GM18519 (cell line): ENCODE results near the gene HTT.
"Not testable (repeated sequence)": the region's sequence is repeated elsewhere in the genome, so short reads cannot be mapped to it uniquely, and the experiment has no call there.

ENCODE experiments used
- ATAC-seq: cut with Tn5 transposase; IDR thresholded peaks from one replicate; pipeline ENCODE4 v1.9.1; 2021; ENCODE audit warnings: mild to moderate bottlenecking, moderate library complexity; ENCODE audit not compliant: unreplicated experiment, low FRiP score

HTT gene

DNA sequence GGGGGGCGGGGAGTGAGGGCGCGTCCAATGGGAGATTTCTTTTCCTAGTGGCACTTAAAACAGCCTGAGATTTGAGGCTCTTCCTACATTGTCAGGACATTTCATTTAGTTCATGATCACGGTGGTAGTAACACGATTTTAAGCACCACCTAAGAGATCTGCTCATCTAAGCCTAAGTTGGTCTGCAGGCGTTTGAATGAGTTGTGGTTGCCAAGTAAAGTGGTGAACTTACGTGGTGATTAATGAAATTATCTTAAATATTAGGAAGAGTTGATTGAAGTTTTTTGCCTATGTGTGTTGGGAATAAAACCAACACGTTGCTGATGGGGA, 1.1 kb downstream of the HTT start:
- ATAC-seq, result no peak

DNA sequence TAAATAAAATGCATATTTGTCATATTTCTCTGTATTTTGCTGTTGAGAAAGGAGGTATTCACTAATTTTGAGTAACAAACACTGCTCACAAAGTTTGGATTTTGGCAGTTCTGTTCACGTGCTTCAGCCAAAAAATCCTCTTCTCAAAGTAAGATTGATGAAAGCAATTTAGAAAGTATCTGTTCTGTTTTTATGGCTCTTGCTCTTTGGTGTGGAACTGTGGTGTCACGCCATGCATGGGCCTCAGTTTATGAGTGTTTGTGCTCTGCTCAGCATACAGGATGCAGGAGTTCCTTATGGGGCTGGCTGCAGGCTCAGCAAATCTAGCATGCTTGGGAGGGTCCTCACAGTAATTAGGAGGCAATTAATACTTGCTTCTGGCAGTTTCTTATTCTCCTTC, 3.3 kb downstream of the HTT start:
- no peak for ATAC-seq

- ATAC-seq, result no peak
Measured at GRCh38 chr4:3079694-3080123, 5.2 kb downstream of the HTT start.

DNA sequence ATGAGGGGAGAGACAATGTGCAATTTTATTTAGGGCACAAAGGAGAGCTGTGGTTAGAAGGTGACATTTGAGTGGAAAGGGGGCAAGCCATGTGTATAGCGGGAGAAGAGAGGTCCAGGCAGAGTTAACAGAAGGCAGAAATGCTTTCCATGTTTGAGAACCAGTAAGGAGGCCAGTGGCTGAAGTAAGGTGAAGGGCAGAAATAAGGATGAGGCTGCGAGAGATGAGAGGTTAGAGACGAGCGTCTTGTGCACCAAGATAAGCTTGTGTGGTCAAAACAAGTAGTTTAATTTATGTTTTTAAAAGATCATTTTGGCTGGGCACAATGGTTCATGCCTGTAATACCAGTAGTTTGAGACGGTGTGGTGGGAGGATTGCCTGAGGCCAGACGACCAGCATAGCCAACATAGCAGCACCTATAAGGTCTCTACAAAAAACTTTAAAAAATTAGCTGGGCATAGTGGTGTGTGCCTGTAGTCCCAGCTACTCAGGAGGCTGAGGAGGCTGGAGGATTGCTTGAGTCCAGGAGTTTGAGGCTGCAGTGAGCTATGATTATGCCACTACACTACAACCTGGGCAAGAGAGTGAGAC, 8.5 kb downstream of the HTT start:
- no peak for ATAC-seq

GRCh38 chr4:3083732-3084131, 9.3 kb downstream of the HTT start:
- ATAC-seq, result no peak

GRCh38 chr4:3085948-3086670, 11.6 kb downstream of the HTT start:
- no peak for ATAC-seq

GRCh38 chr4:3087115-3087797, 12.8 kb downstream of the HTT start:
- no peak for ATAC-seq

GRCh38 chr4:3091464-3091863, 17.0 kb downstream of the HTT start:
- no peak for ATAC-seq

DNA sequence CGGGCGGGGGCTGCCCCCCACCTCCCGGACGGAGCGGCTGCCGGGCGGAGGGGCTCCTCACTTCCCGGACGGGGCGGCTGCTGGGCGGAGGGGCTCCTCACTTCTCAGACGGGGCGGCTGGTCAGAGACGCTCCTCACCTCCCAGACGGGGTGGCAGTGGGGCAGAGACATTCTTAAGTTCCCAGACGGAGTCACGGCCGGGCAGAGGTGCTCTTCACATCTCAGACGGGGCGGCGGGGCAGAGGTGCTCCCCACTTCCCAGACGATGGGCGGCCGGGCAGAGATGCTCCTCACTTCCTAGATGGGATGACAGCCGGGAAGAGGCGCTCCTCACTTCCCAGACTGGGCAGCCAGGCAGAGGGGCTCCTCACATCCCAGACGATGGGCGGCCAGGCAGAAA, 20.2 kb downstream of the HTT start:
- not testable (repeated sequence) for ATAC-seq

GRCh38 chr4:3096202-3096601, 21.7 kb downstream of the HTT start:
- ATAC-seq, result no peak

DNA sequence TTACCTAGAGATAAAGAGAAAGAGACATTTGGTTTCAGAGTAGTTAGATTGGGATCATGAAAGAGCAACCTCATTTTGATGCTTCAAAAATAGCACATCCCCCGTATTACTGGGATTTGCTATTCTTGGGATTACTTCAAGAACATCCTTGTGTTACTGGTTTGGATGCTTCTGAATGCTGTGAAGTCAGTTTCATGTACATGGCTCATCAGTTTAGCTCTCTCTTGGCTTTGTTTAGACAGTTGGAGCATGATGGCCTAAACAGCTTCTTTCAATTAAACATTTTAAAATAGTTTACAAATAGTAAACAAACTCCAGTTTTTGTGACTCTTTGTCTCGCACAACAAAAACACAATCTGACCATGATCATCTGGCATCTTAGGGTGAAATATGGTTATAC, 23.9 kb downstream of the HTT start:
- no peak for ATAC-seq

DNA sequence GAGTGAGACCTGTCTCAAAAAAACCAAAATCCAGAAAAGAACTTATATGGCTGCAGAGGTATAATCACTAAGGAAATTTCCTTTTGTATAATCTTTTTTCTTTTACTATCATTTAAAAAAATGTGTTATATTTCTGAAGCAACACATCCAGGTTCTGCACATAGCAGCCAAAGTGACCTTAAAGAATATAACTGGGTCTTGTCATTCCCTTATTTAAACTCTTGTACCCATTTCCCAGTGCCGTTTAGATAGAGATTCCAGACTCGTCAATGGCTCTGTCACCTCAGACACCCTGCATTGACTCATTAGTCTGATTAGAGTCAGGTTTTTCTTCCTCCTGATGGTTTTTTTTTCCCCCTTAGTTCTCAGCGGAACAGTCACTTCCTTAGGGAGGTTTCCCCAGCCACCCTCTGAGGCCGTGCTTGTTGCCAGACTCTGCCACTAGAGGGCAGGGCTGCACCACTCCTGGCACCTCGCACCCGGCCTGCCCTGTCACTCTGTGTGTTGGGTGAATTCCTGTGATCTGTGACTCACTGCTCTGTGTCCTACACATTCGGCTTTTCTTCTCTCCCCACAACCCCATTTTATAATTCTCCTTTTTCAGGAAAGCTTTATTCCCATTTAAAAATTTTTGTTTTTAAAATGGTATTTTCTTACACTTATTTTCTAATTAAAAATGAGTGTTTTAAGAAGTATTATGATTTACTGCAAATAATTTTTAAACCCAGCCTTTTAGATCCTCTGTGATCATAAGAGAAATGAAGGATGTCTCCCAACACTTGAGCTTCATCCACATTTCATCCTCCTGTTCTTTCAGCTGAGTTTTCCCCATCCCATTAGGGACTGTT, 32.1 kb downstream of the HTT start:
- ATAC-seq, result peak; percentile 70

GRCh38 chr4:3107271-3107670, 32.8 kb downstream of the HTT start:
- no peak for ATAC-seq

DNA sequence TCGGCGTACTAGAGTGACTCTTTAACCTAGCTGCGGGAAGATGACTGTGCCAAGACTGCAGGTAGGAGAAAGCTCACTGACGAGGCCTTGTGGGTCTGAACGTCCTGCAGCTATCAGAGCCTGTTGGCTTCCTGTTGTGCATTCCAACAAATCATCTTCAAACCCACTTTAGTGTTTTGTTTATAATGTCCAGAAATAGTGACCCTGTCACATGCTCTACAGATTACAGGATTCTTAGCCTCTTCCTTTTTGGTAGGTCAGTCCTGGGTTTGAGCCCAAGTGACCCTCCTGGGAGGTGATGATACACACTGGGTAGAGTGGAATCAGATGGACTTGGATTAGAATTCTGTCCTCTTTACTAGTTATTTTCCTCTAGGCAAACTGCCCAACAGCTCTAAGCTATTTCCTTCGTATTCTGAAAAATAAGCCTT, 33.2 kb downstream of the HTT start:
- ATAC-seq, result no peak

DNA sequence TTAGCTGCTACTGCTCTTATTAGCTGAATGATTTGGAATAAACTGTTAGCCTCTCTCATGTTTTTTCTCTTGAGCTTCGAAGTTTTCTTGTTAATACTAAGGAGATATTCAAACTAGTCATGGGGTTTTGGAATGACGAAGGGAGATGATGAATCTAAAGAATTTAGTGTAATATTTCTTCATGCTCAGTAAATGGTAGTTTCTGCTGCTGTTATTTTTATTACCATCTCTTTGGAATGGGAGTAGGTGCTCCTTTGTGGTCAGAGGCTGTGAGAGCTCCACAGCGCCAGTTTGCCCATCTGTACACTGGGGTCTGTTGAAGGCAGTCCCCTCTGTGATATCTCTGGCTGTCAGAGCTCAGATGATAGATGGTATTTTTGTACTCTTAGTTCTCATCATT, 33.7 kb downstream of the HTT start:
- no peak for ATAC-seq

DNA sequence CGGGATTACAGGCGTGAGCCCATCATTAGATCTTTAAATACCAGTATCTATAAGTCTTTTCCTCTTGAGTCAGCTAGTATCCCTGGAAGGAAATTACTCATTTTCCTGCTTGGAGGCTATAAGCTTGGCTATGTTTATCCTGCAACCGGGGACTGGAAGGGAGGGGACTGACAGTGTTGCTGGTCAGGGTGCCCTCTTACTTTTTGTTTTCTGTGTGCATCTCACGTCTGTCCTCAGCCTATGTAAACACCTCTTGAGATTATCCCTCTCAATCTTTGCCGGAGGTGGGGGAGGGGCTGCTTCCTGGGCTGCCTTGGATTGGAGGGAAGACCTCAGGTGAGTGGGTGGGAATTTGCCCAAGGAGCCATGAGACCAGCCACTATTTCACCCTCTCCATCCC, 37.0 kb downstream of the HTT start:
- no peak for ATAC-seq

DNA sequence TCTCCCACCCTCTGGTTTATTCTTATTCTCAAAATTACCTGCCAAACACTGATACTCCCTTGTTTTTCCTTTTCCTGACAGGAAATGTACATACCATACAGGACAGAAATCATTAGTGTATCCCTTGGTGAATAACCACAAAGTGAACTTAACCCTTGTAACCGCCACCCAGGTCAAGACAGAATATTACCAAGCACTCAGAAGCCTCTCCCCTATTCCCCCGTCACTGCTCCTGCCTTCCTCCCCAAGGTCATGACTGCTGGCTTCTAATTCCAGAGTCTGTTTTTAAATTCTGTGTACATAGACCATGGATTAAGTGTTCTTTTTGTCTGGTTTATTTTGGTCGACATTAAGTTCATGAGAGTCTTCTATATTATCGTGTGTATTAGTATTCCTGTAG, 37.7 kb downstream of the HTT start:
- ATAC-seq, result no peak

GRCh38 chr4:3112609-3113469, 38.4 kb downstream of the HTT start:
- no peak for ATAC-seq

DNA sequence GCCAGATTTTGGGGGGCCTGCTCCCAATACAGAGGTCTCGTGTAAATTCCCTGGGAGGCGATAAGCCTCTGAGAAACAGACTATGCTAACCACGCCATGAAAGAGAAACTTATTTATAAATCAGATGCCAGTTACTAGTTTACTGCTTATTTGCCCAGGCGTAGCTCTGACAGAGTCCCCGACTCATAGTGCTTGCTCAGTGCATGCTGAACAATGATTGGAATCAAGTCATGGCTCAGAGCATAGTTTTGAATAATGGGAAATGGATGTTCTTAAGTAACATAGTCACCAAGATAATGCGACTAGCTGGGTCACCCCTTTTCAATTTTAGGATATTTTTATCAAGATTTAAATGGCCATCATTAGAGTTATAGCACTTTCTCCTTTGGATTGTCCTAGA, 39.9 kb downstream of the HTT start:
- no peak for ATAC-seq

GRCh38 chr4:3115637-3116270, 41.3 kb downstream of the HTT start:
- ATAC-seq, result no peak
